A673 (cell line): Measurements from ENCODE around the gene RPUSD4.

ENCODE experiments used
- EZH2 ChIP-seq: fragments of 200-600 bp; sonication (generic); IDR thresholded peaks from 2 replicates; pipeline ENCODE4 v1.6.1; 2017; ENCODE audit warnings: borderline replicate concordance, low read depth, mild to moderate bottlenecking, mixed read lengths, antibody characterized with exemption, low read length; ENCODE audit not compliant: poor library complexity, severe bottlenecking
- TF ChIP-seq, protein P1 (sequence below): fragments of 300-800, 200-600 bp; sonication (generic); conservative IDR thresholded peaks from 2 replicates; pipeline ENCODE4 v1.5.1; 2017; ENCODE audit warnings: low read depth, mild to moderate bottlenecking, antibody characterized with exemption, low read length, moderate library complexity, mixed read lengths

DNA sequence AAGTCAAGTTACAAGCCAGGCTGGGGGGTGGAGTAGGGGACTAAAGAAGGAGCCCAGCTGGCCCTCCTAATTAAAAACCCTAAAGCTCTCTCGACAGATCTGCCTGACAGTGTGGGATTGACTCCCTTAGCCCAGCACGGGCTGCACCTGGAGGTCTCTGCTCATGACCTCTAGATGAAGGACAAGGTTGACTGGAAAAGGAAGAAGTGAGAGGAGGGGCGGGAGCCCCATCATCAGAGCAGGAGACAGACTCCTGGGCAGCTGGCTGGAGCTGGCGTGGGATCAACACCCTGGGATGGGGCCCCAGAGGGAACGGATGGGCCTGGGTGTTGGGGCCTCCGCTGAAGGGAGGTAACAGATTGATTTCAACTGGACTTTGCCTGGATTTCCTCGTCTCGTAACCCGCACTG lies 46.1 kb downstream of the RPUSD4 start:
- TF ChIP-seq, protein P1, sequence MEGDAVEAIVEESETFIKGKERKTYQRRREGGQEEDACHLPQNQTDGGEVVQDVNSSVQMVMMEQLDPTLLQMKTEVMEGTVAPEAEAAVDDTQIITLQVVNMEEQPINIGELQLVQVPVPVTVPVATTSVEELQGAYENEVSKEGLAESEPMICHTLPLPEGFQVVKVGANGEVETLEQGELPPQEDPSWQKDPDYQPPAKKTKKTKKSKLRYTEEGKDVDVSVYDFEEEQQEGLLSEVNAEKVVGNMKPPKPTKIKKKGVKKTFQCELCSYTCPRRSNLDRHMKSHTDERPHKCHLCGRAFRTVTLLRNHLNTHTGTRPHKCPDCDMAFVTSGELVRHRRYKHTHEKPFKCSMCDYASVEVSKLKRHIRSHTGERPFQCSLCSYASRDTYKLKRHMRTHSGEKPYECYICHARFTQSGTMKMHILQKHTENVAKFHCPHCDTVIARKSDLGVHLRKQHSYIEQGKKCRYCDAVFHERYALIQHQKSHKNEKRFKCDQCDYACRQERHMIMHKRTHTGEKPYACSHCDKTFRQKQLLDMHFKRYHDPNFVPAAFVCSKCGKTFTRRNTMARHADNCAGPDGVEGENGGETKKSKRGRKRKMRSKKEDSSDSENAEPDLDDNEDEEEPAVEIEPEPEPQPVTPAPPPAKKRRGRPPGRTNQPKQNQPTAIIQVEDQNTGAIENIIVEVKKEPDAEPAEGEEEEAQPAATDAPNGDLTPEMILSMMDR = no peak
- no peak for TF ChIP-seq EZH2
